Astrocyte of the cerebellum (primary cell): ENCODE data around the gene GID8.
"Not testable (repeated sequence)": the region's sequence is repeated elsewhere in the genome, so short reads cannot be mapped to it uniquely, and the experiment has no call there.

Experiments
- DNase-seq: peaks from one replicate; pipeline ENCODE4 v3.0.0-alpha.2; 2011; ENCODE audit warnings: low read depth
- H3K4me3 ChIP-seq: 2 replicates; pipeline ENCODE4 v1.5.1; 2011; ENCODE audit warnings: mild to moderate bottlenecking, low read depth, low read length, moderate library complexity
- in situ Hi-C: cut with HindIII; loops from 2 replicates; pipeline ENCODE4 v1.10.0; 2017; ENCODE audit warnings: low sequenced_read_pairs
- TF ChIP-seq, protein P1 (sequence below): IDR thresholded peaks from 2 replicates; pipeline ENCODE4 v1.5.1; 2012; ENCODE audit warnings: low read length, low read depth, moderate library complexity, mild to moderate bottlenecking; ENCODE audit errors: missing control alignments

GID8 gene

DNA sequence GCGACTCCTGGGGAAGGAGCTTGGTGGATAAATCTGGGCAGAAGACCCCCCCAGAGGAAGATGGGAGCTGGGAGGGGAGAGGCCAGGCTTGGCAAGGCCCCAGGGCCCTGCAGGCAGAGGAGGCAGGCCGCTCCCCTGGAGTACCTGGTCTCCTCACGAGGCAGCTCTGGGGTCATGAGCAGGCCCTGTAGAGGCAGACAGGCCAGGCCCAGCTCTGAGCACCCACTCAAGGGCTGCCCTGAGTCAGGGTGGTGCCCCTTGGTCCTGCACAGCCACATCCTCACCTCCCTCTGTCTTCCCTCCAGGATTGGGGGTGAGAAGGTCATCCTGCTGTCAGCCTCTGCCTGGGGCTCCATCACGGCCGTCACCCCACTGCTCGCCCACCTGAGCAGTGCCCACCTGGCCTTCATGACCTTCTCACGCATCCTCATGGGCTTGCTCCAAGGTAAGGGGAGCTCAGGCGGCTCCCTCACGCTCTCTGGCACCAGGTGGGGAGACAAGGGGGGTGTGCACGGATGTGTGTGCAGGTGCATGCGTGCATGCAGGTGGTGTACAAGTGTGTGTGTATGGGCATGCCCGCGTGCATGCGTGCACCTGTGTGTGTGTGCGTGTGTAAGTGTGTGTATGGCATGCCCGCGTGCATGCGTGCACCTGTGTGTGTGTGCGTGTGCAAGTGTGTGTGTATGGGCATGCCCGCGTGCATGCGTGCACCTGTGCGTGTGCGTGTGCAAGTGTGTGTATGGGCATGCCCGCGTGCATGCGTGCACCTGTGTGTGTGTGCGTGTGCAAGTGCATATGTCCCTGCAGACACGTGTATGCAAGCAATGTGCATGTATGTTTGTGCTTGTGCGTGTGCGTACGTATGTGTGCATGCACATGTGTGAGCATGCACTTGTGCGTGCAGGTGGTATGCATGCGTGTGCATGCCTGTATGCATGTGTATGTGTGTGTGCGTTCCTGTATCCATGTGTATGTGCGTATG lies 19.5 kb downstream of the GID8 start:
- no peak for DNase-seq
- TF ChIP-seq, protein P1, sequence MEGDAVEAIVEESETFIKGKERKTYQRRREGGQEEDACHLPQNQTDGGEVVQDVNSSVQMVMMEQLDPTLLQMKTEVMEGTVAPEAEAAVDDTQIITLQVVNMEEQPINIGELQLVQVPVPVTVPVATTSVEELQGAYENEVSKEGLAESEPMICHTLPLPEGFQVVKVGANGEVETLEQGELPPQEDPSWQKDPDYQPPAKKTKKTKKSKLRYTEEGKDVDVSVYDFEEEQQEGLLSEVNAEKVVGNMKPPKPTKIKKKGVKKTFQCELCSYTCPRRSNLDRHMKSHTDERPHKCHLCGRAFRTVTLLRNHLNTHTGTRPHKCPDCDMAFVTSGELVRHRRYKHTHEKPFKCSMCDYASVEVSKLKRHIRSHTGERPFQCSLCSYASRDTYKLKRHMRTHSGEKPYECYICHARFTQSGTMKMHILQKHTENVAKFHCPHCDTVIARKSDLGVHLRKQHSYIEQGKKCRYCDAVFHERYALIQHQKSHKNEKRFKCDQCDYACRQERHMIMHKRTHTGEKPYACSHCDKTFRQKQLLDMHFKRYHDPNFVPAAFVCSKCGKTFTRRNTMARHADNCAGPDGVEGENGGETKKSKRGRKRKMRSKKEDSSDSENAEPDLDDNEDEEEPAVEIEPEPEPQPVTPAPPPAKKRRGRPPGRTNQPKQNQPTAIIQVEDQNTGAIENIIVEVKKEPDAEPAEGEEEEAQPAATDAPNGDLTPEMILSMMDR = no peak
- no peak overlapping the region for H3K4me3 ChIP-seq
- in situ Hi-C loops = no loop called here

DNA sequence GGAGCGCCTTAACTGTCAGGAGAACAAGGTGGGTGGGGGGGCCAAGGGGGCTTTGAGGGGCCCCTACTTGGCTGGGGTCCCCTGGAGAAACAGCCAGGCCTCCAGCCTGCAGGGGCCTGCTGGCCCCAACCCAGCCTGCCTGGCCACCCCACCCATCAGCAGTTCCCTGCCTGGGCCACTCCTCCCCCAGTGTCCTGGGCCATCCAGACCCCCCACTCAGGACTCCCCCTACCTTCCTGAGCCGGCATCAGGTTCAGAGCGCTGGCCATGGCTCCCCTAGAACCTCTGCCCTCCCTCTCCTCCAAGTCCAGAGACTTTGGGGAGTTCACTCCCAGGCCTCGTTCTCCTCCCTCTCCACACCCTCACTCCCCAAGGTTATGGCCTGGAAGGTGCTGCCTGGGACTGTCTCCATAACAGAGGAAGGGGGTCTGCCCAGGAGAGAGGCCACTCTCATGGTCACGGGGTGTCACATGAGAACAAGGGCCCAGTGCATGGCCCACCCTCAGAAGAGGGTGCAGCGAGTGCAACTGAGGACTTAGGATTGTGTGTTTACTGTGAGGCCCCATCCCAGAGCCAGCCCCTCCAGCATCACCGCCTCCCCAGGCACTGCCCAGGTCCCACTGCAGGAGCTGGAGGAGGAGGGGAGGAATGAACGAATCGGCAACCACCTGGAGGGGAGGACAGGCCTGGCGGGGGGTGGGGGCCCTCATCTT lies 20.6 kb downstream of the GID8 start:
- H3K4me3 ChIP-seq = no peak overlapping the region
- in situ Hi-C loops = no loop called here
- TF ChIP-seq, protein P1 = no peak
- no peak for DNase-seq

DNA sequence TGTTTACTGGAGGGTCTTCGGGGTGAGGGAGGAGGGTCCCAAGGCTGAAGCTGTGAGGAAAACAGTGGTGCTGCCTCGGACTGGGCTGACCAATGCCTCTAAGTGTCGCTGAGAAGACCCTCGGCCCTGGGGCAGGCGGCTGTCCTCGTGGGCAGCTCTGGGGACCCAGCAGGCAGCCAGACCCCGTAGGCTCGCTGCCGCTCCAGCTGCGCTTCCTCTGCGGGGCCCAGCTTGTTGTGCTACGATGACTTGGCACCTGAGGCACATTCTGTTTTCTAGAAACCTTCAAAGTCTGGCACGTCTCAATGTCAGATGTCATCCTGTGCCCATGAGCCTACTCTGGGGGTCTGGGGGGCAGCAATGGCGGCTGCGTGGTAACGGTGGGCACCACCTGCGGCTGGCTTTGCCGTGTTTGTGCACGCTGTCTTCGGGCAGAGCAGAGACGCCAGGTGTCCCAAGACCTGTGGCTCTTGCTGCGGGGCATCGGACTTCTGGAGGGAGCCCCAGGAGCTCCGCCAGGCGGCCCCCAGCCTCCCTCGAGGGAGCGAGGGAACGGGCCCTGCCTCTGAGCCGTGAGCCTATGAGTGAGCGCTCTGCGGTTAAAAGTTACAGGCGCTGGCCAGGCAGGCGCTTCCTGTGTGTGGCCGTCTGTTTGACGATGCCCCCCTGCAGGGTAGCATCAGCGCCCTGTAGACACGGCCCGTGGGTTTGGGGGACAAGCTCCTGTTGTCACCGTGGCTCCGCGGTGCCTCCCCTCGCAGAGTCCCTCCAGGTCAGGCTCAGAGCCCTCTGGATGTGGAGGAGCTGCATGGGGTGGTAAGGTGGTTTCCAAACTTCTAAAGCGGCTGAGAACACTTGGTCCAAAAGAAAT lies 21.4 kb downstream of the GID8 start:
- no peak for DNase-seq
- no peak overlapping the region for H3K4me3 ChIP-seq
- in situ Hi-C loops = no loop called here
- TF ChIP-seq, protein P1 = no peak

DNA sequence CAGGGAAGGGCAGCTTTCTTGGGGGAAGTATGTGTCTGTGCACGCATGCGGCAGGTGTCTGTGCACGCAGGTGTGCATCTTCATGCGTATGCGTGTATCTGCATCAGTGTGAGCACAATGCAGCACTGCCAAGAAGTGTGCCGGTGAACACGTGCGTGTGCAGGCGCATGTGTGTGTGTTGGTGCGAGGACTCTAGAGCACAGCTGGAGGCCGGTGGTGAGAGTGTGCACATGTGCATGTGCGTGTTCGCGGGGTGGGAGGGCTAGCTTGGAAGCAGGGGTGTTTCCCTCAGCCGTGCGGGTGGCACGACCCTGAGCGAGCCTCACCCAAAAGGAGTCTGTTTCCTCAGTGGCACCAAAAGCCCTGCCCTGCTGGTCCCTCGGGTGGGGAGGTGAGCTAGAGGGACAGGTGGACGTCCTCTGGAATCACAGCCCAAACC lies 22.1 kb downstream of the GID8 start:
- in situ Hi-C loops = no loop called here
- no peak for DNase-seq
- TF ChIP-seq, protein P1 = no peak
- H3K4me3 ChIP-seq = no peak overlapping the region

DNA sequence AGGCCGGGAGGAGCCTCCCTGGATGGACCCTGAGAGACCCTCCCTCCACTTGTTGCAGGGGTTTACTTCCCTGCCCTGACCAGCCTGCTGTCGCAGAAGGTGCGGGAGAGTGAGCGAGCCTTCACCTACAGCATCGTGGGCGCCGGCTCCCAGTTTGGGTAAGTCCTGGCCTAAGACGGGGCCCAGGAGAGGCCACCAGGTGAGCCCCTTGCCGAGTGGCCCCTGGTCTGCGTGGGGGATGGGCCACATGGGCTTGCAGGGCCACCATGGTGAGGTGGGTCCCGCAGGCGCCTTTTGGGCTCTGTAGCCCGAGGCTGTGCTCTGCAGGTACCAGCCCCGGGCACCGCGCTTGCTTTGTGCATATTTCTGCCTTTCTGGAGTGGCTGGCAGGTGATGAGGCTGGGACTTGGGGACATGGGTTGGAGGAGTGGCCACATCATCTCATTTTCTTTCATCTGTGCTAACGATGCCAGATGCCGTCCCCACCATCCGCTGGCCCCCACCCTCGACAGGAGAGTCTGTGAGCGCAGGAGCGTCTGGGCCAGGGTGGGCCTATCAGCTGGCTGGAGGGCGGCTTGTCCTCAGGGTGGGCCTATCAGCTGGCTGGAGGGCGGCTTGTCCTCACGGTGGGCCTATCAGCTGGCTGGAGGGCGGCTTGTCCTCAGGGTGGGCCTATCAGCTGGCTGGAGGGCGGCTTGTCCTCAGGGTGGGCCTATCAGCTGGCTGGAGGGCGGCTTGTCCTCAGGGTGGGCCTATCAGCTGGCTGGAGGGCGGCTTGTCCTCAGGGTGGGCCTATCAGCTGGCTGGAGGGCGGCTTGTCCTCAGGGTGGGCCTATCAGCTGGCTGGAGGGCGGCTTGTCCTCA lies 22.7 kb downstream of the GID8 start:
- in situ Hi-C loops, H3K4me3 ChIP-seq, DNase-seq: not testable (repeated sequence)

DNA sequence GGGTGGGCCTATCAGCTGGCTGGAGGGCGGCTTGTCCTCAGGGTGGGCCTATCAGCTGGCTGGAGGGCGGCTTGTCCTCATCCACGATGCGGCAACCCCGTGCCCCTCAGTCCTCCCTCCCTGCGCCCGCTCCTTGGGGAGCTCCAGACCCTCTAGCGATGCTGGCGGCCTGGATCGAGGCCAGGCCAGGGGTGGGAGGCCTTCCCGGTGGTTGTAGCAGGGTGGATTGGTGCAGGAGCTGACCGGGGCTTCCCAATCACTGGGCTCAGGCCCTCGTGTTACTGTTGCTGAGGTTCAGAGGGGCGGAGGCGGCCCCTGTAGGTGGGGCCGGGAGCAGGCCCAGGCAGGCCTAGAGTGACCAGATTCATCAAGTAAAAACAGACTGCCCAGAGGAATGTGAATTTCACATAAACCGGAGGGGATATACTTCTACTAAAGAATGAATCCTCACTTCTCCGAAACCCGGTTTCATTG lies 23.4 kb downstream of the GID8 start:
- DNase-seq = no peak
- in situ Hi-C loops = no loop called here
- H3K4me3 ChIP-seq = no peak overlapping the region
- TF ChIP-seq, protein P1 = no peak
